Stimulated activated CD4-positive, alpha-beta T cell treated with anti-CD3 and anti-CD28 coated beads, Interleukin-15, amount 100 ng/mL, for 24 hours (primary cell): ENCODE measurements around the gene CCDC112.
"Not testable (repeated sequence)": the region's sequence is repeated elsewhere in the genome, so short reads cannot be mapped to it uniquely, and the experiment has no call there.

Experiments used
- DNase-seq: peaks from one replicate; pipeline ENCODE4 v3.0.0-alpha.2; 2020

The CCDC112 gene

GRCh38 chr5:115296124-115297022 is at the start of gene CCDC112:
Gene CCDC112 (minus strand): TSS chr5:115296654. CDS start chr5:115296543, 111 bp downstream.
- DNase-seq: peak; percentile 87

GRCh38 chr5:115345344-115345743 is 48.9 kb upstream of the CCDC112 start:
- no peak for DNase-seq

- DNase-seq: no peak
Observed at GRCh38 chr5:115343855-115344254, 47.4 kb upstream of the CCDC112 start.

GRCh38 chr5:115342590-115343377 is 46.3 kb upstream of the CCDC112 start:
- DNase-seq: no peak

GRCh38 chr5:115341745-115342144 is 45.3 kb upstream of the CCDC112 start:
- no peak for DNase-seq

GRCh38 chr5:115338851-115339250 is 42.4 kb upstream of the CCDC112 start:
- no peak for DNase-seq

- no peak for DNase-seq
Observed at GRCh38 chr5:115337882-115338281, 41.4 kb upstream of the CCDC112 start.

- DNase-seq: no peak
Observed at GRCh38 chr5:115336964-115337363, 40.5 kb upstream of the CCDC112 start.

GRCh38 chr5:115336201-115336720 is 39.8 kb upstream of the CCDC112 start:
- DNase-seq: no peak

GRCh38 chr5:115335301-115335700 is 38.8 kb upstream of the CCDC112 start:
- DNase-seq: no peak

GRCh38 chr5:115333164-115333563 is 36.7 kb upstream of the CCDC112 start:
- DNase-seq: peak; percentile 9

GRCh38 chr5:115330830-115331229 is 34.4 kb upstream of the CCDC112 start:
- no peak for DNase-seq

- DNase-seq: no peak
Observed at GRCh38 chr5:115329475-115329874, 33.0 kb upstream of the CCDC112 start.

GRCh38 chr5:115328617-115329274 is 32.3 kb upstream of the CCDC112 start:
- DNase-seq: not testable (repeated sequence)

GRCh38 chr5:115325296-115325959 is 29.0 kb upstream of the CCDC112 start:
- no peak for DNase-seq

- DNase-seq: no peak
Observed at GRCh38 chr5:115324021-115324420, 27.6 kb upstream of the CCDC112 start.

GRCh38 chr5:115322729-115323128 is 26.3 kb upstream of the CCDC112 start:
- no peak for DNase-seq

- peak; percentile 5 for DNase-seq
Observed at GRCh38 chr5:115321309-115321708, 24.9 kb upstream of the CCDC112 start.

GRCh38 chr5:115320515-115320914 is 24.1 kb upstream of the CCDC112 start:
- no peak for DNase-seq

GRCh38 chr5:115320006-115320405 is 23.6 kb upstream of the CCDC112 start:
- DNase-seq: no peak

GRCh38 chr5:115319007-115319406 is 22.6 kb upstream of the CCDC112 start:
- no peak for DNase-seq

GRCh38 chr5:115317736-115318135 is 21.3 kb upstream of the CCDC112 start:
- DNase-seq: no peak

GRCh38 chr5:115317320-115317719 is 20.9 kb upstream of the CCDC112 start:
- no peak for DNase-seq
